Stomach (tissue), 9 donors: ENCODE results near the gene GHITM. TPM values are rescaled to one million over a fixed set of nuclear protein-coding genes. Genes with fewer than 3 reads are reported as not detected.

Experiments used
- DNase-seq, 2 donors: peaks; one replicate each; pipeline versions ENCODE4 v3.0.0 to v3.0.0-alpha.2; 2013 to 2019
- H3K27ac ChIP-seq, 5 donors: fragments of 200-600 bp in 4 of 5; sonication (generic) in 4 of 5; one replicate each; pipeline ENCODE4 v1.5.1; 2013 to 2019; ENCODE audit warnings: mild to moderate bottlenecking in 1 of 5, moderate library complexity in 1 of 5
- H3K27me3 ChIP-seq, 3 donors: fragments of 200-600 bp; sonication (generic); one replicate each; pipeline ENCODE4 v1.5.1; 2017 to 2019; ENCODE audit warnings: mixed run types in 1 of 3
- H3K36me3 ChIP-seq, 4 donors: fragments of 200-600 bp; sonication (generic); 1 replicate in 3 of 4; 2 replicates in 1 of 4; pipeline ENCODE4 v1.5.1; 2016 to 2019
- H3K4me1 ChIP-seq, 4 donors: fragments of 200-600 bp; sonication (generic); one replicate each; pipeline ENCODE4 v1.5.1; 2016 to 2019
- H3K4me3 ChIP-seq, 4 donors: fragments of 200-600 bp; sonication (generic) in 3 of 4; one replicate each; pipeline ENCODE4 v1.5.1; 2016 to 2019; ENCODE audit warnings: mild to moderate bottlenecking in 1 of 4
- H3K9me3 ChIP-seq, 4 donors: fragments of 200-600 bp; sonication (generic); one replicate each; pipeline ENCODE4 v1.5.1; 2016 to 2019
- EP300 ChIP-seq: sonication (generic); formaldehyde crosslinking; IDR thresholded peaks from one replicate; pipeline ENCODE4 v1.6.1; 2017; ENCODE audit warnings: antibody characterized with exemption
- POLR2A ChIP-seq, 4 donors: fragments of 450-650 bp; IDR thresholded peaks; one replicate each; pipeline ENCODE4 v1.6.1; 2016; ENCODE audit warnings: antibody characterized with exemption in 4 of 4, control low read depth in 2 of 4, mild to moderate bottlenecking in 1 of 4, moderate library complexity in 1 of 4
- POLR2AphosphoS5 ChIP-seq, 3 donors: sonication (generic); formaldehyde crosslinking; IDR thresholded peaks; one replicate each; pipeline ENCODE4 v1.6.1; 2016; ENCODE audit warnings: antibody characterized with exemption in 3 of 3
- WGBS, 5 donors: extraction: QIAGEN DNeasy Blood & Tissue Kit in 3 of 5; methylation state at CpG; one replicate each; pipeline versions ENCODE4 v1.1.5 to v1.1.7; 2013 to 2018; 5-methylcytosine and 5-hydroxymethylcytosine counted together
- intact Hi-C: fragments of 100-400 bp; cut with DNase I; formaldehyde crosslinking; loops from one replicate; pipeline ENCODE4 v1.15.1; 2023; ENCODE audit warnings: low total_unique reads
- polyA plus RNA-seq, 3 donors: library from polyadenylated mRNA; stranded (reverse); fragments of 200-250 nt; gene quantifications; one replicate each; pipeline ENCODE4 v1.2.3, GENCODE V29; 2013
- total RNA-seq, 5 donors: library from RNA; depleted of rRNA; stranded (reverse); fragments of >200 nt; gene quantifications; one replicate each; pipeline versions ENCODE4 v1.1.0 to v1.2.3, GENCODE V29; 2014 to 2016
- TF ChIP-seq, protein P1 (sequence below), 7 experiments: fragments of 450-650 bp in 4 of 7; fragments of 200-600 bp in 3 of 7; sonication (generic) in 3 of 7; IDR thresholded peaks; one replicate each; pipeline ENCODE4 v1.5.1; 2016 to 2019; ENCODE audit warnings: antibody characterized with exemption in 7 of 7, control low read depth in 2 of 7, mild to moderate bottlenecking in 1 of 7
- donor health status: healthy with polysubstance abuse.
- donor health status: Bipolar disorder and iron deficiency.
- donor health status: healthy.

GHITM gene
- total and polyA plus RNA-seq, 8 donors, result 17.5 to 186 (median 106) TPM

DNA sequence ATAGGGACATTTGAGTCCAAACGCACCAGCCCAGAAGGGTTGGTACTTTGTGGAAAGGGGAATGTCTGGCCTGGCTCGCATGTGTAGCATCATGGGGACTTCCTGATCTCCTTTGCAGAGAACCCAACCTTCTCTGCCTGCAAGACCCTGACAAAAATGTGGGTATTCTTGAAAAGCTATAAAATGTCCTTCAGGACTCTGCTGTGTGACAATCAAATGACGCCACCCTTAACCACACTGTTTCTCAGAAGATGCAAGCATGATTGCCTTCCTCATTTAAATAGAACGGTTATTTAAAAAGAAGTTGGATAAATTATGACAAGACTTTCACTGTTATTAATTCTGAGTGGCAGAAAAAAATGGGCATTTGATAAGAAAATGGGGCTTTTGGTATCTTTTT, 19.2 kb downstream of the GHITM start:
- H3K27ac ChIP-seq, result no peak overlapping the region

DNA sequence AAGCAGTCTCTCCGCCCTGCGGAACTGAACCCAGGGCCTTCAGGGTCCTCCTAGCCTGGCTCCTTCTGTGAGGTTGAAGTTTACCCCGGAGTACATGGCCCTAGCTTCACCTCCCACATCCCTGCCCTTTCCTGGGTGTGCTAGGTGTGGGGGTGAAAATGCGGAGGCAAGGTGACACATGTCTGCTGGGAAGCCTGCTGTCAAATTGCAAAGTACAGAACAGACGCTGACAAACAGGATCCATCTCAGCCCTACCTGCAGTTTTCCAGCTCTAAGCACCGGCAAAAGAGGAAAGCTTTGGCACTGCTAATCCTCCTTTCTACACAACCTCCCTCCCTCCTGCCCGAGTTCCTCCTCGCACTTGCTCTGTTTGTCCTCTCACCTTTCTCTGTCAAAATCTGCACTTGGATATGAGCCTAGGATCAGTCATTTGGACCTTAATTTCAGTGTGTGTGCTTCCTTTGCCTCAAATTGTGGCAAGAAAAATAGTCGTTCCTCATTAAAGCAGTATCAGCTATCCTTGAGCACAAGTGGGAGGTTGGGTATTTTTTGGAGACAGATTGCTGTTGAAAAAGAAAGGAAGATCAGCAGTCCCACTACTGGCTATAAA, 19.9 kb downstream of the GHITM start:
- no peak overlapping the region for H3K27ac ChIP-seq
- TF ChIP-seq EP300 (no peak), POLR2A (IDR thresholded peaks at IDR 0.05) (no peak), POLR2AphosphoS5 (IDR thresholded peaks at IDR 0.05) (no peak)
- TF ChIP-seq, protein P1, sequence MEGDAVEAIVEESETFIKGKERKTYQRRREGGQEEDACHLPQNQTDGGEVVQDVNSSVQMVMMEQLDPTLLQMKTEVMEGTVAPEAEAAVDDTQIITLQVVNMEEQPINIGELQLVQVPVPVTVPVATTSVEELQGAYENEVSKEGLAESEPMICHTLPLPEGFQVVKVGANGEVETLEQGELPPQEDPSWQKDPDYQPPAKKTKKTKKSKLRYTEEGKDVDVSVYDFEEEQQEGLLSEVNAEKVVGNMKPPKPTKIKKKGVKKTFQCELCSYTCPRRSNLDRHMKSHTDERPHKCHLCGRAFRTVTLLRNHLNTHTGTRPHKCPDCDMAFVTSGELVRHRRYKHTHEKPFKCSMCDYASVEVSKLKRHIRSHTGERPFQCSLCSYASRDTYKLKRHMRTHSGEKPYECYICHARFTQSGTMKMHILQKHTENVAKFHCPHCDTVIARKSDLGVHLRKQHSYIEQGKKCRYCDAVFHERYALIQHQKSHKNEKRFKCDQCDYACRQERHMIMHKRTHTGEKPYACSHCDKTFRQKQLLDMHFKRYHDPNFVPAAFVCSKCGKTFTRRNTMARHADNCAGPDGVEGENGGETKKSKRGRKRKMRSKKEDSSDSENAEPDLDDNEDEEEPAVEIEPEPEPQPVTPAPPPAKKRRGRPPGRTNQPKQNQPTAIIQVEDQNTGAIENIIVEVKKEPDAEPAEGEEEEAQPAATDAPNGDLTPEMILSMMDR (IDR thresholded peaks at IDR 0.05), result no peak
- 28 to 36% (median 34%) methylated on average over 9 of the region's 9 CpGs for WGBS, 5 donors
- intact Hi-C loops, result no loop called here
- no peak overlapping the region for H3K4me3 ChIP-seq
- peaks cover 5 to 15% (median 14%) of the 10 kb centered on the region in 4 donors for H3K36me3 ChIP-seq
- no peaks in the 10 kb centered on the region for H3K9me3 ChIP-seq
- H3K4me1 ChIP-seq, result no peaks in the 10 kb centered on the region
- no peak for DNase-seq
- peaks cover 0 to 31% (median 0%) of the 10 kb centered on the region in 3 donors for H3K27me3 ChIP-seq

More for the DNA sequence above, 19.2 kb downstream of the GHITM start:
- H3K4me1 ChIP-seq, result no peaks in the 10 kb centered on the region
- 74 to 83% (median 78%) methylated on average over 4 of the region's 4 CpGs for WGBS, 5 donors
- peaks cover 0 to 27% (median 0%) of the 10 kb centered on the region in 3 donors for H3K27me3 ChIP-seq
- intact Hi-C loops, result no loop called here
- H3K4me3 ChIP-seq, result no peak overlapping the region
- H3K36me3 ChIP-seq, result peaks cover 7 to 21% (median 21%) of the 10 kb centered on the region in 4 donors
- H3K9me3 ChIP-seq, result no peaks in the 10 kb centered on the region
- TF ChIP-seq EP300 (no peak), POLR2A (IDR thresholded peaks at IDR 0.05) (no peak), POLR2AphosphoS5 (IDR thresholded peaks at IDR 0.05) (no peak)
- TF ChIP-seq, protein P1 (IDR thresholded peaks at IDR 0.05), result no peak
- no peak for DNase-seq

DNA sequence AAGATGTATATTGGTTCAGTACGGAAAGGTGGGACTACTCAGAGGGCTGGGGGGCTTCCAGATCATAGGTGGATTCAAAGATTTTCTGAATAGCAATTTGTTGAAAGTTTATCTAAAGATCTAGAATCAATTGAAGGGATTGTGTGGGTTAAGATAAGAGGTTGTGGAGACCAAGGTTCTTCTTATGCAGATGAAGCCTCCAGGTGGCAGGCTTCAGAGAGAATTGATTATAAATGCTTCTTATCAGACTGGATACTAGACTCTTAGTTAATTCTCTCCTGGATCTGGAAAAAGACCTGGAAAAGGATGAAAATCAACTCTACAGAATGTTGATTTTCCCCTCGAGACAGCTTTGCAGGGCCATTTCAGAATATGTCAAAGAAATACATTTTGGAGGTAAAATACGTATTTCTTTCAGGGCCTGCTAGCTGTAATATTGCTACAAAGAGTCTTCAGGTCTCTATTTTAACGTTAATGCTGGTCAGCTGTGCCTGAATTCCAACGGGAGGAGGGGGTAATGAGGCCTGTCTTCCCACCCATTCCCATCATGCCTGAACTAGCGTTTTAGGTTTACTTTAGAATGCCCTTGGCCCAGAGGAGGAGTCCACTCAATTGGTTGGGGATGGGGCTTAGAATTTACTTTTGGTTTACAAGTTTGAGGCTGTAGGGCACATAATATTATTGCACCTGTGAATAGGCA, 21.5 kb downstream of the GHITM start:
- Histone ChIP-seq H3K27me3 (peaks cover 0 to 43% (median 0%) of the 10 kb centered on the region in 3 donors), H3K27ac (no peak overlapping the region), H3K9me3 (no peaks in the 10 kb centered on the region), H3K4me1 (no peaks in the 10 kb centered on the region), H3K4me3 (no peak overlapping the region), H3K36me3 (no peaks in the 10 kb centered on the region)
- WGBS, 5 donors, result 38 to 51% (median 42%) methylated on average over 6 of the region's 6 CpGs
- intact Hi-C loops, result no loop called here
- DNase-seq, result no peak
- TF ChIP-seq POLR2A (IDR thresholded peaks at IDR 0.05) (no peak), POLR2AphosphoS5 (IDR thresholded peaks at IDR 0.05) (no peak), EP300 (no peak)
- TF ChIP-seq, protein P1 (IDR thresholded peaks at IDR 0.05), result no peak

DNA sequence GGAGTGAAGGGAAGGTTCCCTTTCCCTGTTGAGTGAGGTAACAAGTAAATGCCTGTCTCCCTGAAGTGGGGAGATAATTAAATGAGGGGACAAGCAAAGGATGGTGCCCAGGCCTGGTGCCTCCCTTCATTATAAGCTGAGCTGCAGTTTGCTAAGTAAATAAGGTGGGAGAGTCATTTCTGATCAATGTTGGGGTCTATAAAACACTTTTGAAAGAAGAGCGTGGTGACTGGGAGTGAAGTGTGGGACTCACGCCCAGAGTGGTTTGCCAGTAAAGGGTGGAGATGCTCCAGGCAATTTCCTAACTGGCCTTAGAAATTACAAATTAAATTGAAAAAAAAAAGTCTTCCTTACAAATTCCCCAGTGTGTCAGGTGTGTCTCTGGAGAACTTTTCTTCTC, 24.7 kb downstream of the GHITM start:
- intact Hi-C loops, result no loop called here
- Histone ChIP-seq H3K36me3 (no peaks in the 10 kb centered on the region), H3K4me1 (no peaks in the 10 kb centered on the region), H3K9me3 (peaks cover 0 to 17% (median 3%) of the 10 kb centered on the region in 4 donors), H3K4me3 (no peak overlapping the region), H3K27me3 (peaks cover 0 to 51% (median 6%) of the 10 kb centered on the region in 3 donors), H3K27ac (no peak overlapping the region)
- DNase-seq, result no peak
- no peak for TF ChIP-seq POLR2A (IDR thresholded peaks at IDR 0.05)
- no peak for TF ChIP-seq EP300
- TF ChIP-seq, protein P1 (IDR thresholded peaks at IDR 0.05), result no peak
- TF ChIP-seq POLR2AphosphoS5 (IDR thresholded peaks at IDR 0.05), result no peak
- 50 to 72% (median 59%) methylated on average over 2 of the region's 2 CpGs for WGBS, 5 donors
